Measurements from ENCODE around the gene GLDN.

GRCh38 chr15:51377038-51377786 lies 35.8 kb downstream of the GLDN start:
- TF ChIP-seq POLR2A (IDR thresholded peaks at IDR 0.05) = no peak
- TF ChIP-seq CTCF (IDR thresholded peaks at IDR 0.05) = no peak

Measured in thyroid gland (tissue), 4 donors.